Smooth muscle cell (in vitro differentiated cells): ENCODE data around the gene LAMB3. TPM values are rescaled to one million over a fixed set of nuclear protein-coding genes. Genes with fewer than 3 reads are reported as not detected.

Experiments used
- DNase-seq: peaks from one replicate; lab custom pipeline; 2025; ENCODE audit not compliant: unreplicated experiment; lab: John Stamatoyannopoulos, UW
- H2AFZ ChIP-seq: fragments of 200-600 bp; sonication (generic); 2 replicates; pipeline ENCODE4 v1.6.0; 2016; ENCODE audit warnings: antibody characterized with exemption, low read depth, mild to moderate bottlenecking
- H3F3A ChIP-seq: fragments of 200-600 bp; sonication (generic); 2 replicates; pipeline ENCODE4 v1.6.0; 2017; ENCODE audit warnings: antibody characterized with exemption, low read depth
- H3K27ac ChIP-seq: fragments of 200-600 bp; sonication (generic); 2 replicates; pipeline ENCODE4 v1.5.1; 2016; ENCODE audit warnings: low read depth, mild to moderate bottlenecking
- H3K27me3 ChIP-seq: fragments of 200-600 bp; sonication (generic); 2 replicates; pipeline ENCODE4 v1.6.1; 2016; ENCODE audit warnings: low read depth, mild to moderate bottlenecking
- H3K36me3 ChIP-seq: fragments of 200-600 bp; sonication (generic); 2 replicates; pipeline ENCODE4 v1.5.1; 2016; ENCODE audit warnings: low read depth
- H3K4me1 ChIP-seq: fragments of 200-600 bp; sonication (generic); 2 replicates; pipeline ENCODE4 v1.5.1; 2016; ENCODE audit warnings: low read depth
- H3K4me2 ChIP-seq: fragments of 200-600 bp; sonication (generic); 2 replicates; pipeline ENCODE4 v1.6.0; 2016; ENCODE audit warnings: mild to moderate bottlenecking
- H3K4me3 ChIP-seq: fragments of 200-600 bp; sonication (generic); 2 replicates; pipeline ENCODE4 v1.5.1; 2016; ENCODE audit warnings: mild to moderate bottlenecking
- H3K79me2 ChIP-seq: fragments of 200-600 bp; sonication (generic); 2 replicates; pipeline ENCODE4 v1.6.0; 2016; ENCODE audit warnings: low read depth, mild to moderate bottlenecking
- H3K9ac ChIP-seq: fragments of 200-600 bp; sonication (generic); 2 replicates; pipeline ENCODE4 v1.6.0; 2016; ENCODE audit warnings: low read depth
- H3K9me3 ChIP-seq: fragments of 200-600 bp; sonication (generic); replicated peaks from 2 replicates; pipeline ENCODE4 v1.5.1; 2016; ENCODE audit warnings: low read depth
- H4K20me1 ChIP-seq: fragments of 200-600 bp; sonication (generic); 2 replicates; pipeline ENCODE4 v1.6.0; 2016; ENCODE audit warnings: low read depth
- WGBS: methylation state at CpG from one replicate; pipeline ENCODE4 v1.1.7; 2016; ENCODE audit warnings: low lambda C conversion rate; 5-methylcytosine and 5-hydroxymethylcytosine counted together
- polyA plus RNA-seq: library from polyadenylated mRNA; unstranded; fragments of >200 nt; fragmentation: Nextera tagmentation; extraction: Ambion mirVana; gene quantifications from 2 replicates; pipeline ENCODE4 v1.2.1, GENCODE V29; 2016
- total RNA-seq: library from RNA; depleted of rRNA; stranded (reverse); fragments of >200 nt; gene quantifications from 2 replicates; pipeline ENCODE4 v1.2.3, GENCODE V29; 2014
- TF ChIP-seq, protein P1 (sequence below): fragments of 200-600 bp; sonication (generic); IDR thresholded peaks from 2 replicates; pipeline ENCODE4 v1.5.1; 2017; ENCODE audit warnings: borderline replicate concordance, mild to moderate bottlenecking, antibody characterized with exemption; ENCODE audit not compliant: insufficient read depth, poor library complexity, severe bottlenecking

Gene LAMB3
- total and polyA plus RNA-seq, 2 experiments from 2014 or later, result 17.0 to 24.0 TPM

DNA sequence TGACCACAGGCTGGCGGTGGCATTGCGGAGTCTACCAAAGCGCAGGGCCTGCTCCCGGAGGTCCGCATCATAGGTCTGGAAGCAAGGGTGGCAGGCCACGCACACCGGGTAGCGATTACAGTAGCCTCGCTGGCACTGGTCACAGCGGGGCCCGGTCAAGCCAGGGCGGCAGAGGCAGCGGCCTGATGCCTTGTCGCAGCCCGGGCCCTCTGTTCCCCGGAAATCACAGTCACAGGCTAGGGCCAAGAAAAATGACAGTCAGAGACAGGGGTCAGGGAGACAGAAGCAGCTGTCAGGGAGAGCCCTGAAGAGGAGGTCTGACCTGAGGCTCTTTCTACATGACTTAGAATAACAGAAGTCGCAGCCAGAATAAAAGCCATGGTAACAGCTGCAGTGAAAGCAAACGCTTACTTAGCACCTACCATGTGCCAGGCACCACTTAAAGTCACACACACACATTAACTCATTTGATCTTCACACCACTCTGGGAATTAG lies 26.4 kb downstream of the LAMB3 start:
- H3K4me2 ChIP-seq, result no peak overlapping the region
- H3K4me1 ChIP-seq, result no peaks in the 10 kb centered on the region
- H3K9me3 ChIP-seq, result no peaks in the 10 kb centered on the region
- no peak overlapping the region for H3K9ac ChIP-seq
- H3K27me3 ChIP-seq, result no peaks in the 10 kb centered on the region
- H3K4me3 ChIP-seq, result no peak overlapping the region
- no peak overlapping the region for H3K27ac ChIP-seq
- WGBS, result 98% methylated on average over 18 of the region's 18 CpGs
- no peaks in the 10 kb centered on the region for H3K79me2 ChIP-seq
- no peaks in the 10 kb centered on the region for H4K20me1 ChIP-seq
- no peak for DNase-seq
- no peak overlapping the region for H2AFZ ChIP-seq
- no peaks in the 10 kb centered on the region for H3F3A ChIP-seq
- TF ChIP-seq, protein P1, sequence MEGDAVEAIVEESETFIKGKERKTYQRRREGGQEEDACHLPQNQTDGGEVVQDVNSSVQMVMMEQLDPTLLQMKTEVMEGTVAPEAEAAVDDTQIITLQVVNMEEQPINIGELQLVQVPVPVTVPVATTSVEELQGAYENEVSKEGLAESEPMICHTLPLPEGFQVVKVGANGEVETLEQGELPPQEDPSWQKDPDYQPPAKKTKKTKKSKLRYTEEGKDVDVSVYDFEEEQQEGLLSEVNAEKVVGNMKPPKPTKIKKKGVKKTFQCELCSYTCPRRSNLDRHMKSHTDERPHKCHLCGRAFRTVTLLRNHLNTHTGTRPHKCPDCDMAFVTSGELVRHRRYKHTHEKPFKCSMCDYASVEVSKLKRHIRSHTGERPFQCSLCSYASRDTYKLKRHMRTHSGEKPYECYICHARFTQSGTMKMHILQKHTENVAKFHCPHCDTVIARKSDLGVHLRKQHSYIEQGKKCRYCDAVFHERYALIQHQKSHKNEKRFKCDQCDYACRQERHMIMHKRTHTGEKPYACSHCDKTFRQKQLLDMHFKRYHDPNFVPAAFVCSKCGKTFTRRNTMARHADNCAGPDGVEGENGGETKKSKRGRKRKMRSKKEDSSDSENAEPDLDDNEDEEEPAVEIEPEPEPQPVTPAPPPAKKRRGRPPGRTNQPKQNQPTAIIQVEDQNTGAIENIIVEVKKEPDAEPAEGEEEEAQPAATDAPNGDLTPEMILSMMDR, result no peak
- no peaks in the 10 kb centered on the region for H3K36me3 ChIP-seq

GRCh38 chr1:209624558-209625549 lies 27.4 kb downstream of the LAMB3 start:
- Histone ChIP-seq H3K4me2 (no peak overlapping the region), H3K4me1 (no peaks in the 10 kb centered on the region), H3F3A (no peaks in the 10 kb centered on the region), H3K9me3 (no peaks in the 10 kb centered on the region), H3K4me3 (no peak overlapping the region), H3K36me3 (no peaks in the 10 kb centered on the region), H3K79me2 (no peaks in the 10 kb centered on the region), H3K27ac (no peak overlapping the region), H2AFZ (no peak overlapping the region), H4K20me1 (no peaks in the 10 kb centered on the region), H3K27me3 (no peaks in the 10 kb centered on the region), H3K9ac (no peak overlapping the region)
- WGBS, result 69% methylated on average over 15 of the region's 15 CpGs
- no peak for DNase-seq
- TF ChIP-seq, protein P1, result no peak

DNA sequence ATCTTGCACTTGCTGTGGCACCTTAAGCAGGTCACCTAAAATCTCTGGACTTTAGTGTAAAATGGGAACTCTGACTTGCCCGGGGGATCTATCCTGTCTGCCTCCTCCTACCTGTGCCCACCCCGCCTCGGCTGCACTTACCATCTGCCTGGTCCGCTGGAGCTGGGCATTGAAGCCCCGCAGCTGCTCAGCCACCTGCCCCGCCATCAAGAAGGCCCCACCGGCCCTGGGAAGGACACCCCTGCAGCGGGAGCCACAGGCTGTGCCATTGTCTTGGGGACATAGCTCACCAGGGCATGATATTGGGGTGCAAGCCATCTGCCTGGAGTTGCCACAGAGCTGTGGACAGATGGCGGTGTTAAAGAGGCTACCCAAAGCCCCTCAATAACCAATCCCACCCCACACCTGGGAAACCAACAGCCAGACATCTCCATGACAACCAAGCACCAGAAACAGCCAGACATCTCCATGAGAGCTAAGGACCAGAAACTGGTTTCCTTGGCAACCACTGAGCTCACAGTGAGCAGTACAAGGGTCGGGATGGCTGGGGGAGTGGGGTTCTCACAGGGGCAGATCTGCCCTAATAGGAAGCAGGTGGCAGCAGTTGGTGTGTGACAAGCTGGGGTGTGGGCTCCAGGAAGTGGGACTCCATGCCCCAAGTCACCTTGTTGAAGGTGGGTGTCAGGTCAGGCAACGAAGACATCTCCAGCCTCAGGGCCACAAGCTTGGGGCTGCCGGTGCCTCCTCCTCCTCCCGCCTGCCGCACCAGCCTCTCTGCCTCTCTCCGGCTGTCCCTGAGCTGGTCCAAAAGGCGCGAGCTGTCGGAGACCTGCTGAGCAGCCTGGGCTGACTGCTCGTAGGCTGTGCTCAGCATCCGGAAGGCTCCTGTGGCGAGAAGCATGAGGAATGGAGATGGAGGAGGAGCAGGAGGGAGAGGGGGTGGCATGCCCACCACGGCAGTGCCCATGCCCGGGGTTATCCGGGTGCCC lies 29.1 kb downstream of the LAMB3 start:
- Histone ChIP-seq H3K4me2 (no peak overlapping the region), H3K36me3 (no peaks in the 10 kb centered on the region), H3K79me2 (no peaks in the 10 kb centered on the region), H4K20me1 (no peaks in the 10 kb centered on the region), H3K27ac (no peak overlapping the region), H3K4me3 (no peak overlapping the region), H3K4me1 (no peaks in the 10 kb centered on the region), H2AFZ (no peak overlapping the region), H3K9ac (no peak overlapping the region), H3F3A (no peaks in the 10 kb centered on the region), H3K9me3 (no peaks in the 10 kb centered on the region), H3K27me3 (no peaks in the 10 kb centered on the region)
- WGBS, result 90% methylated on average over 24 of the region's 24 CpGs
- DNase-seq, result no peak
- TF ChIP-seq, protein P1, result no peak
